A549 (cell line): ENCODE data around the gene SPATA6L. TPM values are rescaled to one million over a fixed set of nuclear protein-coding genes. Genes with fewer than 3 reads are reported as not detected.
"Not testable (repeated sequence)": the region's sequence is repeated elsewhere in the genome, so short reads cannot be mapped to it uniquely, and the experiment has no call there.

Source experiments
- ATAC-seq, 2 experiments: fragments of 200-7000 bp in 1 of 2; fragments of >200 bp in 1 of 2; cut with Nextera tagmentation in 1 of 2; cut with Tn5 transposase in 1 of 2; 3 replicates each; pipeline versions ENCODE4 v1.8.0 to v1.9.1; 2018 to 2020; ENCODE audit warnings: mild to moderate bottlenecking in 1 of 2, moderate library complexity in 1 of 2
- CTCF ChIA-PET: fragments of 300-600 bp; sonication (Branson Sonifier 250); formaldehyde crosslinking; extraction: SDS; loops from one replicate; lab custom pipeline; 2021; ENCODE audit warnings: antibody characterized with exemption, inconsistent platforms; lab: Yijun Ruan, JAX
- POLR2A ChIA-PET: fragments of 350-600 bp; formaldehyde crosslinking; extraction: SDS; loops from one replicate; lab custom pipeline; 2021; ENCODE audit warnings: antibody characterized with exemption, inconsistent platforms; lab: Yijun Ruan, JAX
- DNase-seq, 2 experiments: peaks; one replicate each; pipeline versions ENCODE4 v3.0.0 to v3.0.0-alpha.2; 2011 to 2016; ENCODE audit warnings: low read depth in 1 of 2, low spot score in 1 of 2
- FAIRE-seq: peaks from 2 replicates; lab custom pipeline; 2011; peaks lifted over from hg19 to GRCh38; lab: Jason Lieb, UNC
- H3K27ac ChIP-seq, 2 experiments: fragments of >200 bp; sonication (Bioruptor Twin); formaldehyde crosslinking; 3 replicates each; pipeline ENCODE4 v1.5.1; 2016 to 2017
- H3K4me1 ChIP-seq: fragments of >200 bp; sonication (Bioruptor Twin); formaldehyde crosslinking; 3 replicates; pipeline ENCODE4 v1.6.1; 2016
- H3K4me2 ChIP-seq: fragments of >200 bp; sonication (Bioruptor Twin); formaldehyde crosslinking; 3 replicates; pipeline ENCODE4 v1.6.1; 2016
- H3K4me3 ChIP-seq: fragments of >200 bp; sonication (Bioruptor Twin); formaldehyde crosslinking; 3 replicates; pipeline ENCODE4 v1.5.1; 2016
- H3K9me3 ChIP-seq: fragments of >200 bp; sonication (Bioruptor Twin); formaldehyde crosslinking; 3 replicates; pipeline ENCODE4 v1.6.1; 2016
- CBX2 ChIP-seq: fragments of 200-600 bp; sonication (generic); IDR thresholded peaks from 2 replicates; pipeline ENCODE4 v1.6.1; 2016; ENCODE audit warnings: low read depth, mild to moderate bottlenecking, borderline replicate concordance
- CEBPB ChIP-seq, 2 experiments: fragments of >200 bp in 1 of 2; sonication (Bioruptor Twin) in 1 of 2; formaldehyde crosslinking in 1 of 2; IDR thresholded peaks; 2 replicates each; pipeline ENCODE4 v1.6.1; 2012 to 2016
- ESRRA ChIP-seq: fragments of 150-350 bp; IDR thresholded peaks from 2 replicates; pipeline ENCODE4 v1.6.1; 2014; ENCODE audit warnings: mild to moderate bottlenecking, low read length, borderline replicate concordance
- FOSL2 ChIP-seq, 2 experiments: fragments of 450-650 bp in 1 of 2; fragments of >200 bp in 1 of 2; sonication (Bioruptor Twin) in 1 of 2; formaldehyde crosslinking; IDR thresholded peaks; 2 replicates each; pipeline versions ENCODE4 v1.5.0 to v1.6.1; 2016 to 2020; ENCODE audit warnings: mild to moderate bottlenecking in 1 of 2, moderate library complexity in 1 of 2
- GATA3 ChIP-seq: IDR thresholded peaks from 2 replicates; pipeline ENCODE4 v1.6.1; 2012; ENCODE audit warnings: borderline replicate concordance
- HDAC2 ChIP-seq: fragments of 200-600 bp; sonication (generic); IDR thresholded peaks from 2 replicates; pipeline ENCODE4 v1.6.1; 2016
- JUNB ChIP-seq: fragments of >200 bp; sonication (Bioruptor Twin); formaldehyde crosslinking; IDR thresholded peaks from 2 replicates; pipeline ENCODE4 v1.6.1; 2016
- NFE2L2 ChIP-seq: fragments of 150-350 bp; conservative IDR thresholded peaks from 2 replicates; pipeline ENCODE4 v1.6.1; 2014; ENCODE audit warnings: low read length
- NR3C1 ChIP-seq: fragments of >200 bp; sonication (Bioruptor Twin); formaldehyde crosslinking; IDR thresholded peaks from 3 replicates; pipeline ENCODE4 v1.6.1; 2017
- SMC3 ChIP-seq: fragments of >200 bp; sonication (Bioruptor Twin); formaldehyde crosslinking; IDR thresholded peaks from 3 replicates; pipeline ENCODE4 v1.6.1; 2018; ENCODE audit warnings: inconsistent platforms
- TFCP2L1 ChIP-seq: fragments of 250-450 bp; sonication (Bioruptor Pico); IDR thresholded peaks from 2 replicates; pipeline ENCODE4 v1.5.0; 2021; ENCODE audit warnings: mild to moderate bottlenecking
- ZC3H11A ChIP-seq: fragments of 450-650 bp; IDR thresholded peaks from 2 replicates; pipeline ENCODE4 v1.6.1; 2014; ENCODE audit warnings: antibody characterized with exemption, mild to moderate bottlenecking
- WGBS: methylation state at CpG from one replicate; pipeline ENCODE4 v1.1.6; 2017; ENCODE audit errors: missing lambda C conversion rate; 5-methylcytosine and 5-hydroxymethylcytosine counted together
- polyA plus RNA-seq, 4 experiments: library from polyadenylated mRNA; depleted of rRNA in 3 of 4; stranded (reverse); fragments of >200 nt; fragmentation: RNase III in 1 of 4; extraction: RNeasy Plus Mini Kit Qiagen cat#74134 plus additional on column Dnase treatment in 1 of 4; gene quantifications; 2 replicates in 3 of 4; 3 replicates in 1 of 4; pipeline ENCODE4 v1.2.3, GENCODE V29; 2011 to 2017
- TF ChIP-seq, protein P1 (sequence below): fragments of 250-450 bp; sonication (Bioruptor Pico); IDR thresholded peaks from 2 replicates; pipeline ENCODE4 v1.5.0; 2020; ENCODE audit warnings: low read depth, mild to moderate bottlenecking, moderate library complexity
- TF ChIP-seq, protein P2 (sequence below): fragments of 200-600 bp; sonication (generic); IDR thresholded peaks from 2 replicates; pipeline ENCODE4 v1.6.1; 2016; ENCODE audit warnings: antibody characterized with exemption, mild to moderate bottlenecking, moderate library complexity
- TF ChIP-seq, protein P3 (sequence below): IDR thresholded peaks from 2 replicates; pipeline ENCODE4 v1.6.1; 2012; ENCODE audit warnings: low read depth, borderline replicate concordance
- TF ChIP-seq, protein P4 (sequence below): fragments of 150-350 bp; IDR thresholded peaks from 2 replicates; pipeline ENCODE4 v1.6.1; 2014; ENCODE audit warnings: low read depth, mild to moderate bottlenecking, low read length
- TF ChIP-seq, protein P5 (sequence below): fragments of 450-650 bp; IDR thresholded peaks from 2 replicates; pipeline ENCODE4 v1.6.1; 2014; ENCODE audit warnings: antibody characterized with exemption

SPATA6L gene
- polyA plus RNA-seq, 2 of the 4 experiments (the other 2 are of a cell fraction): 0.99 to 6.6 TPM

DNA sequence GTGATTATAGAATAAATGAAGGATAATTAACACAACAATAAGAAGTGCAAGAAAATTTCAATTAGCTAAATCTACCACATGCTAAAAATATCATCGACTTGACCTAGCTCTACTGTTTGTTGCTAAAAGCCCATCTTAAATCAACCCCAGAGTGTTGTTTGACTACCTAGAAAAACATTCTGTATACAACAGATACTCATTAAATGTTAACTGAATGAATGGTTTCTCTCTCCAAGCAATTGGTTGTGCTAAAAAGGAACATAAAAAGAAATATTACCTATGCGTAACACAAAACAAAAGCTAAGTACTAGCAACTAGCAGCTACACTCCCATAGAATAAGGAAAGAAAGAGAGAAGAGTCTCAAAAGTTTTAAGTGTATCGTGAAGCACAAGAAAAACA lies 9.7 kb downstream of the SPATA6L start:
- TF ChIP-seq GATA3: no peak
- TF ChIP-seq FOSL2 (IDR thresholded peaks at IDR 0.05): no peak
- no peak for TF ChIP-seq FOSL2 (CRISPR knock-in tag; IDR thresholded peaks at IDR 0.05)
- TF ChIP-seq, protein P1, sequence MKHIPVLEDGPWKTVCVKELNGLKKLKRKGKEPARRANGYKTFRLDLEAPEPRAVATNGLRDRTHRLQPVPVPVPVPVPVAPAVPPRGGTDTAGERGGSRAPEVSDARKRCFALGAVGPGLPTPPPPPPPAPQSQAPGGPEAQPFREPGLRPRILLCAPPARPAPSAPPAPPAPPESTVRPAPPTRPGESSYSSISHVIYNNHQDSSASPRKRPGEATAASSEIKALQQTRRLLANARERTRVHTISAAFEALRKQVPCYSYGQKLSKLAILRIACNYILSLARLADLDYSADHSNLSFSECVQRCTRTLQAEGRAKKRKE (CRISPR knock-in tag): no peak
- TF ChIP-seq CBX2: no peak
- no peak for TF ChIP-seq JUNB
- TF ChIP-seq, protein P2, sequence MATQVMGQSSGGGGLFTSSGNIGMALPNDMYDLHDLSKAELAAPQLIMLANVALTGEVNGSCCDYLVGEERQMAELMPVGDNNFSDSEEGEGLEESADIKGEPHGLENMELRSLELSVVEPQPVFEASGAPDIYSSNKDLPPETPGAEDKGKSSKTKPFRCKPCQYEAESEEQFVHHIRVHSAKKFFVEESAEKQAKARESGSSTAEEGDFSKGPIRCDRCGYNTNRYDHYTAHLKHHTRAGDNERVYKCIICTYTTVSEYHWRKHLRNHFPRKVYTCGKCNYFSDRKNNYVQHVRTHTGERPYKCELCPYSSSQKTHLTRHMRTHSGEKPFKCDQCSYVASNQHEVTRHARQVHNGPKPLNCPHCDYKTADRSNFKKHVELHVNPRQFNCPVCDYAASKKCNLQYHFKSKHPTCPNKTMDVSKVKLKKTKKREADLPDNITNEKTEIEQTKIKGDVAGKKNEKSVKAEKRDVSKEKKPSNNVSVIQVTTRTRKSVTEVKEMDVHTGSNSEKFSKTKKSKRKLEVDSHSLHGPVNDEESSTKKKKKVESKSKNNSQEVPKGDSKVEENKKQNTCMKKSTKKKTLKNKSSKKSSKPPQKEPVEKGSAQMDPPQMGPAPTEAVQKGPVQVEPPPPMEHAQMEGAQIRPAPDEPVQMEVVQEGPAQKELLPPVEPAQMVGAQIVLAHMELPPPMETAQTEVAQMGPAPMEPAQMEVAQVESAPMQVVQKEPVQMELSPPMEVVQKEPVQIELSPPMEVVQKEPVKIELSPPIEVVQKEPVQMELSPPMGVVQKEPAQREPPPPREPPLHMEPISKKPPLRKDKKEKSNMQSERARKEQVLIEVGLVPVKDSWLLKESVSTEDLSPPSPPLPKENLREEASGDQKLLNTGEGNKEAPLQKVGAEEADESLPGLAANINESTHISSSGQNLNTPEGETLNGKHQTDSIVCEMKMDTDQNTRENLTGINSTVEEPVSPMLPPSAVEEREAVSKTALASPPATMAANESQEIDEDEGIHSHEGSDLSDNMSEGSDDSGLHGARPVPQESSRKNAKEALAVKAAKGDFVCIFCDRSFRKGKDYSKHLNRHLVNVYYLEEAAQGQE: no peak
- no peak for TF ChIP-seq CEBPB (IDR thresholded peaks at IDR 0.05)
- TF ChIP-seq ESRRA: no peak
- TF ChIP-seq, protein P3, sequence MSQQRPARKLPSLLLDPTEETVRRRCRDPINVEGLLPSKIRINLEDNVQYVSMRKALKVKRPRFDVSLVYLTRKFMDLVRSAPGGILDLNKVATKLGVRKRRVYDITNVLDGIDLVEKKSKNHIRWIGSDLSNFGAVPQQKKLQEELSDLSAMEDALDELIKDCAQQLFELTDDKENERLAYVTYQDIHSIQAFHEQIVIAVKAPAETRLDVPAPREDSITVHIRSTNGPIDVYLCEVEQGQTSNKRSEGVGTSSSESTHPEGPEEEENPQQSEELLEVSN: no peak
- TF ChIP-seq, protein P4, sequence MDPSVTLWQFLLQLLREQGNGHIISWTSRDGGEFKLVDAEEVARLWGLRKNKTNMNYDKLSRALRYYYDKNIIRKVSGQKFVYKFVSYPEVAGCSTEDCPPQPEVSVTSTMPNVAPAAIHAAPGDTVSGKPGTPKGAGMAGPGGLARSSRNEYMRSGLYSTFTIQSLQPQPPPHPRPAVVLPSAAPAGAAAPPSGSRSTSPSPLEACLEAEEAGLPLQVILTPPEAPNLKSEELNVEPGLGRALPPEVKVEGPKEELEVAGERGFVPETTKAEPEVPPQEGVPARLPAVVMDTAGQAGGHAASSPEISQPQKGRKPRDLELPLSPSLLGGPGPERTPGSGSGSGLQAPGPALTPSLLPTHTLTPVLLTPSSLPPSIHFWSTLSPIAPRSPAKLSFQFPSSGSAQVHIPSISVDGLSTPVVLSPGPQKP: no peak
- no peak for TF ChIP-seq SMC3
- no peak for TF ChIP-seq NR3C1
- TF ChIP-seq HDAC2: no peak
- TF ChIP-seq ZC3H11A: no peak
- TF ChIP-seq NFE2L2: no peak
- TF ChIP-seq TFCP2L1 (CRISPR knock-in tag): no peak
- TF ChIP-seq, protein P5, sequence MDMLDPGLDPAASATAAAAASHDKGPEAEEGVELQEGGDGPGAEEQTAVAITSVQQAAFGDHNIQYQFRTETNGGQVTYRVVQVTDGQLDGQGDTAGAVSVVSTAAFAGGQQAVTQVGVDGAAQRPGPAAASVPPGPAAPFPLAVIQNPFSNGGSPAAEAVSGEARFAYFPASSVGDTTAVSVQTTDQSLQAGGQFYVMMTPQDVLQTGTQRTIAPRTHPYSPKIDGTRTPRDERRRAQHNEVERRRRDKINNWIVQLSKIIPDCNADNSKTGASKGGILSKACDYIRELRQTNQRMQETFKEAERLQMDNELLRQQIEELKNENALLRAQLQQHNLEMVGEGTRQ: no peak
- 62% methylated on average over 3 of the region's 3 CpGs for WGBS
- H3K4me3 ChIP-seq: no peak overlapping the region
- peaks cover 19% of the 10 kb centered on the region; the same call in 2 of the 3 replicates for H3K4me1 ChIP-seq
- DNase-seq (no peak), FAIRE-seq (no peak), ATAC-seq (no peak)
- H3K4me2 ChIP-seq: no peak overlapping the region
- no peak overlapping the region for H3K27ac ChIP-seq
- ChIA-PET CTCF (interaction anchor here (1.1 to 1.4 kb wide), 4 partner anchors 12 to 944 kb away, joined by 3 to 4 read pairs (median 3); no protein-coding TSS in a partner anchor), POLR2A (no interaction called here)
- H3K9me3 ChIP-seq: no peaks in the 10 kb centered on the region

DNA sequence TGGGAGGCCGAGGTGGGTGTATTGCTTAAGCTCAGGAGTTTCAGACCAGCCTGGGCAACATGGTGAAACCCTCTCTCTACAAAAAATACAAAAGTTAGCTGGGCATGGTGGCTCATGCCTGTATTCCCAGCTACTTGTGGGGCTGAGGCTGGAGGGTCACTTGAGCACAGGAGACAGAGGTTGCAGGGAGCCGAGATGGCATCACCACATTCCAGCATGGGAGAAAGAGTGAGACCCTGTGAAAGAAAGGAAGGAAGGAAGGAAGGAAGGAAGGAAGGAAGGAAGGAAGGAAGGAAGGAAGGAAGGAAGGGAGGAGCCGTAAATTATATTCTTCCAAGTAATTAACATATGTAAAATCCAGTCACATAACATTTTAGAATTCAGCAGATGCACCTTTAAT lies 10.1 kb downstream of the SPATA6L start:
- POLR2A ChIA-PET, H3K9me3 ChIP-seq, ATAC-seq, H3K4me3 ChIP-seq, H3K4me2 ChIP-seq, DNase-seq, FAIRE-seq, H3K27ac ChIP-seq: not testable (repeated sequence)
- peaks cover 17% of the 10 kb centered on the region; the same call in 2 of the 3 replicates for H3K4me1 ChIP-seq
- 87% methylated on average over 3 of the region's 3 CpGs for WGBS
- CTCF ChIA-PET: interaction anchor here (1.1 to 1.4 kb wide), 4 partner anchors 11 to 944 kb away, joined by 3 to 4 read pairs (median 3); no protein-coding TSS in a partner anchor
